Uterus (tissue), 2 donors: Measurements from ENCODE around the gene FBRS.

ENCODE experiments used
- POLR2A ChIP-seq, 2 donors: fragments of 450-650 bp; IDR thresholded peaks; one replicate each; pipeline ENCODE4 v1.6.1; 2016; ENCODE audit warnings: antibody characterized with exemption in 2 of 2, mild to moderate bottlenecking in 1 of 2, moderate library complexity in 1 of 2
- TF ChIP-seq, protein P1 (sequence below), 4 experiments: fragments of 200-600 bp in 2 of 4; fragments of 450-650 bp in 2 of 4; sonication (generic) in 2 of 4; IDR thresholded peaks; one replicate each; pipeline ENCODE4 v1.5.1; 2016 to 2019; ENCODE audit warnings: antibody characterized with exemption in 4 of 4, mild to moderate bottlenecking in 2 of 4, moderate library complexity in 1 of 4

DNA sequence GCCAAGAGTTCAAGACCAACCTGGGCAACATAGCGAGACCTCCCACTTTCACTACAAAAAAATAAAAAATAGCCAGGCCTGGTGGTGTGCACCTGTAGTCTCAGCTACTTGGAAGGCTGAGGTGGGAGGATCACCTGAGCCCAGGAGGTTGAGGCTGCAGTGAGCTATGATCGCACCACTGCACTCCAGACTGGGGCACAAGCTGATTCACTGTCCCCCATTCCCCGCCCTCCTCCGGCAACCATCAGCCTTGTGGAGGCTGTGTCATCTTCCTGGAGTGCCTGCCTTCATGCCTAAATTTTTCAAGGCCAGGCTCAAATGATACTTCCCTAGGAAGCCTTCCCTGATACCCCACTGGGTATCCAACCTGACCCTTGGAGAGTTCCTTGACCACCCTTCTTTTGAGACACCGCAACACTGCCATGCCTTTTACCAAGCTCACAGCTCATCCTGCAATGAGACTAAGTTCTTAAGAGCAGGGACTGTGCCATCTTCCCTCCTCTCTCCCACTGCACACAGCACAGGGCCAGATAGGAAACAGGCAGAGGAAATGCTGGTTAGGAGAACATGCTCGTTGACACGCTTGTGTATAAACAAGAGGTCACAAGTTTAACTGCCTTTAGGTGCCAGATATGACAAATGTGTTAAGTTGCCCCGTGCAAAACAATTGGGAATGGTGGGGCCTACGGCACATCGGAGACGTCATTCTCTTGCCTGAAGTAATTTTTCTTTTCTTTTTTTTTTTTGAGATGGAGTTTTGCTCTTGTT, 36.9 kb downstream of the FBRS start:
- TF ChIP-seq, protein P1, sequence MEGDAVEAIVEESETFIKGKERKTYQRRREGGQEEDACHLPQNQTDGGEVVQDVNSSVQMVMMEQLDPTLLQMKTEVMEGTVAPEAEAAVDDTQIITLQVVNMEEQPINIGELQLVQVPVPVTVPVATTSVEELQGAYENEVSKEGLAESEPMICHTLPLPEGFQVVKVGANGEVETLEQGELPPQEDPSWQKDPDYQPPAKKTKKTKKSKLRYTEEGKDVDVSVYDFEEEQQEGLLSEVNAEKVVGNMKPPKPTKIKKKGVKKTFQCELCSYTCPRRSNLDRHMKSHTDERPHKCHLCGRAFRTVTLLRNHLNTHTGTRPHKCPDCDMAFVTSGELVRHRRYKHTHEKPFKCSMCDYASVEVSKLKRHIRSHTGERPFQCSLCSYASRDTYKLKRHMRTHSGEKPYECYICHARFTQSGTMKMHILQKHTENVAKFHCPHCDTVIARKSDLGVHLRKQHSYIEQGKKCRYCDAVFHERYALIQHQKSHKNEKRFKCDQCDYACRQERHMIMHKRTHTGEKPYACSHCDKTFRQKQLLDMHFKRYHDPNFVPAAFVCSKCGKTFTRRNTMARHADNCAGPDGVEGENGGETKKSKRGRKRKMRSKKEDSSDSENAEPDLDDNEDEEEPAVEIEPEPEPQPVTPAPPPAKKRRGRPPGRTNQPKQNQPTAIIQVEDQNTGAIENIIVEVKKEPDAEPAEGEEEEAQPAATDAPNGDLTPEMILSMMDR (IDR thresholded peaks at IDR 0.05), result no peak
- TF ChIP-seq POLR2A (IDR thresholded peaks at IDR 0.05), result no peak
